Measurements from ENCODE around the gene CCDC192. TPM values are rescaled to one million over a fixed set of nuclear protein-coding genes. Genes with fewer than 3 reads are reported as not detected.

CCDC192 gene
- polyA plus RNA-seq, 4 donors: 0.07 to 0.49 TPM; not detected in 2

DNA sequence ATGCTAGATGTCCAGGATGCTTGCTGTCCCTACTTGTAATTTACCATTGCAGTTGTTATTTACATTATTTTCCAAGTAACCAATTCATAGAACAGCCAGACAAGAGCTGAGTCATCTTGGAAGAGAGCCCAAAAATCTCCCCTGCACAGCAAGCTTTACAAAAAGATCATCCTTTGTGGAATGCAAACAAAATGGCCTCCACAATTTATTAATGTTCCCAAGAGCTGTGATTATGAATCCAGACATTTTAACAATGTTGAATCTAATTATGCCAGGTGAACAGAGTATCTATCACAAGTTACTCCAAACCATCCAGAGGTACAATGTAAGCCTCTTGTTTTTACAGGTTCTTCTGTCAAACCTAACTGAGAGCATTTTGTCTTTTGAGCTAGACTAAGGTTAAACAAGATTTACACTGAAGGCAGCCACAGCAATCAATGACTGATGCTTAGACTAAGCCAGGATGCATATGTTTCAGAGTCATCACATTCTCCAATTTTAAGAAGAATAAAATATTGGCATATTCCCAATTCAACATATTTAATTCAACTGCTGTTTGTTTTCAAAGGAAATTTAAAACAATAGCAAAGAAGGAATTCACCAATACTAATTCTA, 285.1 kb downstream of the CCDC192 start:
- FAIRE-seq: no peak
- peak in 1 of 2 donors; percentile 21 for DNase-seq
- Histone ChIP-seq H3K27ac (ENCODE audit: low read depth in 1 of 3, low read length in 2 of 3) (no peak overlapping the region), H3K9me3 (ENCODE audit: control insufficient read depth in 2 of 2, insufficient read depth in 1 of 2, low read depth in 1 of 2, low read length in 1 of 2) (no peaks in the 10 kb centered on the region), H3K27me3 (ENCODE audit: control insufficient read depth in 3 of 3, insufficient read depth in 3 of 3, low read length in 3 of 3) (no peaks in the 10 kb centered on the region), H3K4me1 (ENCODE audit: control insufficient read depth in 3 of 3, insufficient read depth in 2 of 3, low read depth in 1 of 3, low read length in 2 of 3) (peaks cover 0 to 5% (median 0%) of the 10 kb centered on the region in 3 donors), H3K36me3 (ENCODE audit: control insufficient read depth in 3 of 3, insufficient read depth in 2 of 3, low read depth in 1 of 3, low read length in 3 of 3) (no peaks in the 10 kb centered on the region), H3K4me3 (ENCODE audit: low read depth in 1 of 3, low read length in 3 of 3) (no peak overlapping the region)

Other genes starting within 250 kb of the CCDC192 start
- 10 to 100 TPM; 24.6 to 76.0 (median 41.1) TPM for gene PRRC1, start 185.8 kb upstream of the CCDC192 start, polyA plus RNA-seq
- gene CTXN3, start 54.3 kb upstream of the CCDC192 start, polyA plus RNA-seq: not detected

Data from small intestine (tissue), 7 donors.